H9 (cell line): Measurements from ENCODE around the gene SLCO2A1. TPM values are rescaled to one million over a fixed set of nuclear protein-coding genes. Genes with fewer than 3 reads are reported as not detected.

ENCODE experiments used
- DNase-seq: peaks from one replicate; pipeline ENCODE4 v3.0.0-alpha.2; 2017
- H2AFZ ChIP-seq: one replicate; pipeline ENCODE4 v1.6.1; 2013; ENCODE audit warnings: mild to moderate bottlenecking, low read length, control low read depth, moderate library complexity
- H2AK5ac ChIP-seq: 2 replicates; pipeline ENCODE4 v1.6.1; 2013; ENCODE audit warnings: low read length, control low read depth, mixed read lengths; ENCODE audit not compliant: insufficient read length
- H2BK120ac ChIP-seq: one replicate; pipeline ENCODE4 v1.6.1; 2013; ENCODE audit warnings: low read depth, mild to moderate bottlenecking, low read length, control low read depth, inconsistent platforms; ENCODE audit not compliant: poor library complexity, severe bottlenecking
- H2BK12ac ChIP-seq: 2 replicates; pipeline ENCODE4 v1.6.1; 2013; ENCODE audit warnings: low read length, control low read depth, mixed read lengths, low read depth; ENCODE audit not compliant: insufficient read length
- H2BK15ac ChIP-seq: 2 replicates; pipeline ENCODE4 v1.6.1; 2013; ENCODE audit warnings: low read depth, low read length, control low read depth
- H2BK20ac ChIP-seq: one replicate; pipeline ENCODE4 v1.6.1; 2013; ENCODE audit warnings: low read depth, mild to moderate bottlenecking, low read length, control low read depth, inconsistent platforms; ENCODE audit not compliant: poor library complexity, severe bottlenecking
- H2BK5ac ChIP-seq: 2 replicates; pipeline ENCODE4 v1.6.1; 2013; ENCODE audit warnings: low read length, control low read depth, mixed read lengths; ENCODE audit not compliant: insufficient read length
- H3K14ac ChIP-seq: 2 replicates; pipeline ENCODE4 v1.6.1; 2013; ENCODE audit warnings: low read length, control low read depth; ENCODE audit not compliant: insufficient read depth
- H3K18ac ChIP-seq: 2 replicates; pipeline ENCODE4 v1.6.1; 2013; ENCODE audit warnings: low read depth, mild to moderate bottlenecking, mixed read lengths, low read length, control low read depth; ENCODE audit not compliant: insufficient read length
- H3K23ac ChIP-seq: 2 replicates; pipeline ENCODE4 v1.6.1; 2013; ENCODE audit warnings: low read length, control low read depth, mixed read lengths, low read depth; ENCODE audit not compliant: insufficient read length
- H3K23me2 ChIP-seq: 2 replicates; pipeline ENCODE4 v1.6.1; 2013; ENCODE audit warnings: low read depth, mild to moderate bottlenecking, mixed read lengths, low read length, control low read depth; ENCODE audit not compliant: insufficient read length, poor library complexity, severe bottlenecking
- H3K27ac ChIP-seq: 2 replicates; pipeline ENCODE4 v1.5.1; 2013; ENCODE audit warnings: low read length, control low read depth, mixed read lengths, low read depth; ENCODE audit not compliant: insufficient read length
- H3K27me3 ChIP-seq: 2 replicates; pipeline ENCODE4 v1.6.1; 2013; ENCODE audit warnings: low read length, control low read depth, inconsistent platforms; ENCODE audit not compliant: insufficient read depth
- H3K4ac ChIP-seq: 2 replicates; pipeline ENCODE4 v1.6.1; 2013; ENCODE audit warnings: low read depth, mild to moderate bottlenecking, control low read depth, inconsistent platforms, low read length, moderate library complexity
- H3K4me1 ChIP-seq: 2 replicates; pipeline ENCODE4 v1.6.1; 2013; ENCODE audit warnings: low read length, control low read depth, inconsistent platforms; ENCODE audit not compliant: insufficient read depth
- H3K4me2 ChIP-seq: 2 replicates; pipeline ENCODE4 v1.6.1; 2013; ENCODE audit warnings: low read length, control low read depth, mixed read lengths; ENCODE audit not compliant: insufficient read length, insufficient read depth
- H3K56ac ChIP-seq: 2 replicates; pipeline ENCODE4 v1.6.1; 2013; ENCODE audit warnings: low read depth, mild to moderate bottlenecking, mixed read lengths, low read length, control low read depth; ENCODE audit not compliant: insufficient read length
- H3K79me1 ChIP-seq: 2 replicates; pipeline ENCODE4 v1.6.1; 2013; ENCODE audit warnings: low read depth, mild to moderate bottlenecking, moderate library complexity, low read length, control low read depth, inconsistent platforms; ENCODE audit not compliant: insufficient read depth, poor library complexity, severe bottlenecking
- H3K79me2 ChIP-seq: 2 replicates; pipeline ENCODE4 v1.6.1; 2013; ENCODE audit warnings: low read length, control low read depth, inconsistent platforms; ENCODE audit not compliant: insufficient read depth
- H3K9ac ChIP-seq: 2 replicates; pipeline ENCODE4 v1.6.1; 2013; ENCODE audit warnings: low read length, control low read depth, mixed read lengths; ENCODE audit not compliant: insufficient read length; ENCODE audit errors: extremely low read depth
- H3K9me3 ChIP-seq: one replicate; pipeline ENCODE4 v1.6.1; 2013; ENCODE audit warnings: low read depth, low read length, inconsistent platforms; ENCODE audit not compliant: control insufficient read depth
- H3T11ph ChIP-seq: one replicate; pipeline ENCODE4 v1.6.1; 2013; ENCODE audit warnings: mild to moderate bottlenecking, low read length, control low read depth, inconsistent platforms
- H4K20me1 ChIP-seq: one replicate; pipeline ENCODE4 v1.6.1; 2013; ENCODE audit not compliant: control insufficient read depth, insufficient read length, insufficient read depth
- H4K5ac ChIP-seq: 2 replicates; pipeline ENCODE4 v1.6.1; 2013; ENCODE audit warnings: low read depth, mild to moderate bottlenecking, mixed read lengths, low read length, control low read depth; ENCODE audit not compliant: insufficient read length
- H4K8ac ChIP-seq: replicated peaks from 2 replicates; pipeline ENCODE4 v1.6.1; 2013; ENCODE audit warnings: low read length, control low read depth, mixed read lengths, low read depth; ENCODE audit not compliant: insufficient read length
- H4K91ac ChIP-seq: 2 replicates; pipeline ENCODE4 v1.6.1; 2013; ENCODE audit warnings: low read depth, mild to moderate bottlenecking, moderate library complexity, mixed read lengths, low read length, control low read depth; ENCODE audit not compliant: insufficient read length
- H3K27ac Mint-ChIP-seq, 3 experiments: 2 replicates in 2 of 3; 3 replicates in 1 of 3; pipeline ENCODE4 v1.8.0; 2020 to 2021; ENCODE audit warnings: mixed read lengths in 3 of 3, mild to moderate bottlenecking in 1 of 3, moderate library complexity in 1 of 3
- H3K27me3 Mint-ChIP-seq: 2 replicates; pipeline ENCODE4 v1.8.0; 2021; ENCODE audit warnings: low read depth, mild to moderate bottlenecking, moderate library complexity, mixed read lengths
- H3K36me3 Mint-ChIP-seq, 3 experiments: 2 replicates in 2 of 3; 3 replicates in 1 of 3; pipeline ENCODE4 v1.8.0; 2020 to 2021; ENCODE audit warnings: low read depth in 3 of 3, mixed read lengths in 3 of 3; ENCODE audit not compliant: insufficient read depth in 1 of 3
- H3K4me1 Mint-ChIP-seq, 2 experiments: 2 replicates each; pipeline ENCODE4 v1.8.0; 2020; ENCODE audit warnings: mixed read lengths in 2 of 2
- H3K4me3 Mint-ChIP-seq, 2 experiments: 2 replicates in 1 of 2; 3 replicates in 1 of 2; pipeline ENCODE4 v1.8.0; 2020 to 2021; ENCODE audit warnings: mild to moderate bottlenecking in 2 of 2, mixed read lengths in 2 of 2, moderate library complexity in 1 of 2
- H3K9me3 Mint-ChIP-seq, 2 experiments: 2 replicates in 1 of 2; 3 replicates in 1 of 2; pipeline ENCODE4 v1.8.0; 2020; ENCODE audit warnings: mild to moderate bottlenecking in 2 of 2, mixed read lengths in 2 of 2, moderate library complexity in 1 of 2
- CTCF ChIP-seq: fragments of 200-600 bp; sonication (generic); conservative IDR thresholded peaks from 3 replicates; pipeline ENCODE4 v1.8.0; 2021; ENCODE audit warnings: antibody characterized with exemption, mild to moderate bottlenecking
- WGBS: extraction: QIAGEN DNeasy Blood & Tissue Kit; methylation state at CpG from one replicate; pipeline ENCODE4 v1.1.7; 2013; ENCODE audit warnings: missing lambda C conversion rate, low lambda C conversion rate, mixed read lengths; ENCODE audit not compliant: insufficient read length; ENCODE audit errors: extremely low coverage; 5-methylcytosine and 5-hydroxymethylcytosine counted together
- total RNA-seq: library from RNA; stranded (reverse); gene quantifications from 2 replicates; pipeline ENCODE4 v1.2.1, GENCODE V29; 2021

The SLCO2A1 gene
- total RNA-seq, 1 experiment from 2014 or later = 0.98 TPM

DNA sequence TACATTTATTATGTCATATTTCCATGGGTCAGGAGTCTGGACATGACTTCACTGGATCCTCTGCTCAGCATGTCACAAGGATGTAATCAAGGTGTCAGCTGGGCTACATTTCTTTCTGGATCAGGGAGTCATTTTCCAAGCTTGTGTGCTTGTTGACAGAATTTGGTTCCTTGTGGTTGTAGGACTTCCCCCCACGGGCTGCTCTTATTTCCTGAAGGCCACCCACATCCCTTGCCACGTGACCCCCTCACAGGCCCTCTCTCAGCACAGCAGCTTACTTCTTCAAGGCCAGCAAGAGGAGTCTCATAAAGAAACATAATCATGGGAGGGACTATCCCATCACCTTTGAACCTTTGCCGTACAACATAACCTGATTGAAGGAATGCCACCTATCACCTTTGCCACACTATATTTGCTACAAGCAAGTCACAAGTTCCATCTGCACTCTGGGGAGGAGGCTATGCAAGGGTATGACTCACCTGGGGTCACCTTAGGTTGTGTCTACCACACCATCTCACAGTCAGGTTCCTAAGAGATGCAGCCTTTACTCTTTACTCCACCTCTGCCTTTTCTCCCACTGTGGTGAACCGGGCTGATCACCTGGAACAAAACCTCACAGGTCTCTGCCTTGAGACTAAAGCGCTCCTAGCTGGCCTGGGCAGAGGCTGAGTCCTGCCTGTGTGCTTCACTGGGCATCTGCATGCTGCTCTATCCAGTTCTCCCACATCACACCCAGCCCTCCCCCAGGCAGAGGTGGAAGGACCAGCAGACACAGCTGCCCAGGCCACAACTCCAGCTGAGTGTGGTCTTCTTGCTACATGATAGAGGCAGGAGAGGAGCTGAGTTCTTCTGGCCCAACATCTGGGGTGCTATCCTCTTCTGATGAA, 147.5 kb downstream of the SLCO2A1 start:
- Histone ChIP-seq H3K4me2 (no peak overlapping the region), H2BK15ac (no peak overlapping the region), H3T11ph (no peak overlapping the region), H3K27me3 (no peaks in the 10 kb centered on the region), H4K5ac (no peak overlapping the region), H3K4ac (no peak overlapping the region), H3K79me1 (no peaks in the 10 kb centered on the region), H3K79me2 (no peaks in the 10 kb centered on the region), H3K27ac (no peak overlapping the region), H3K23me2 (no peaks in the 10 kb centered on the region), H3K9ac (no peak overlapping the region), H3K23ac (no peak overlapping the region), H3K4me1 (no peaks in the 10 kb centered on the region), H3K14ac (no peak overlapping the region), H2BK12ac (no peak overlapping the region), H4K20me1 (no peaks in the 10 kb centered on the region), H4K8ac (no peak overlapping the region), H4K91ac (no peak overlapping the region), H2BK120ac (no peak overlapping the region), H2BK20ac (no peak overlapping the region), H2AK5ac (no peak overlapping the region), H2BK5ac (no peak overlapping the region), H3K9me3 (no peaks in the 10 kb centered on the region), H3K56ac (no peak overlapping the region), H3K18ac (no peak overlapping the region), H2AFZ (no peak overlapping the region)
- peak; percentile 7 for DNase-seq
- peaks cover 0 to 6% (median 3%) of the 10 kb centered on the region in 3 experiments; a peak in 3 of 7 replicates for H3K36me3 Mint-ChIP-seq
- WGBS = no CpG with 5 or more reads among the region's 5 CpGs
- H3K4me1 Mint-ChIP-seq = peaks cover 0 to 3% of the 10 kb centered on the region in 2 experiments; a peak in 2 of 4 replicates
- peaks cover 0 to 12% of the 10 kb centered on the region in 2 experiments; a peak in 4 of 5 replicates for H3K9me3 Mint-ChIP-seq
- TF ChIP-seq CTCF = no peak
- H3K27ac Mint-ChIP-seq = no peak overlapping the region
- peaks cover 5% of the 10 kb centered on the region for H3K27me3 Mint-ChIP-seq
- no peak overlapping the region for H3K4me3 Mint-ChIP-seq
